AG09319 (cell line): ENCODE results near the gene NOS3.

Experiments
- DNase-seq: peaks from one replicate; pipeline ENCODE4 v3.0.0-alpha.2; 2010; ENCODE audit warnings: low read depth; ENCODE audit errors: extremely low read depth
- TF ChIP-seq, protein P1 (sequence below): IDR thresholded peaks from 2 replicates; pipeline ENCODE4 v1.5.1; 2011; ENCODE audit warnings: low read depth, mild to moderate bottlenecking, inconsistent platforms, low read length, moderate library complexity

NOS3 gene

DNA sequence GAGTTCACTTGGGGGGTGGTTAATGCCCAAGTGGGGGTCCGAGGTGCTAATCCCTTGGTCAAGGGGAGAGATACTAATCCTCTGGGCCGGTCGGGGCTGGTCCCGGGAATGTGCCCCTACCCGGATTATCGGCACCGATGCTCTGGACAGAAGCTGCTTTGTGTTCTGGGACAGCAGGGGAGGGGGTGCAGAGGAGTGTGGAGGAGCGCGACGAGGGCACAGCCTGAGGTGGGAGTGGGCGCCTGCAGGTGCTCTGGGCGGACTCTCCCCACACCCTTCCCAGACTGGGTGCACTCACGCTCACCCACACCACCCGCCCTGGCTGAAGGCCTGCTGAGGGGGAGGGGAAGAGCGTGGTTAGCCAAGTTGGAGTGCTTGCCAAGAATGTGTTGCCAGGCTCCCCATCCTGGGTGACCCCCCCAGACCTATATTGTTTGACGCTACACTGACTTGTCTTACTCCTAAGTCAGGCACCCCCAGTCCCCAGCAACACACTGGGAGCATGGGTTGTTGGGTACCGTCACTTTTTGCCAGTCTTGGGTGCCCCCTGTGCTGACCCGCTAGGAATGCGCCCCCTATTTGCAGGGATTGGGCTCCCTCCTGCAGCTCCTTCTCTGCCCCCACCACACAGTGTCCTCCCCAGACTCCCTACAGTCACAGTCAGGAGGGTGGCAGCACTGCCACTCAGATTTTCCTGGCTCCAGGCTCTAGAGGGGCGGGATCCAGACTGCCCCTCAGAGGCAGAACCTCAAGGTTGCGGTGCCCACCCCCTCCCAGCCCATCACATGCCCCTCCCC, 69.8 kb downstream of the NOS3 start:
- TF ChIP-seq, protein P1, sequence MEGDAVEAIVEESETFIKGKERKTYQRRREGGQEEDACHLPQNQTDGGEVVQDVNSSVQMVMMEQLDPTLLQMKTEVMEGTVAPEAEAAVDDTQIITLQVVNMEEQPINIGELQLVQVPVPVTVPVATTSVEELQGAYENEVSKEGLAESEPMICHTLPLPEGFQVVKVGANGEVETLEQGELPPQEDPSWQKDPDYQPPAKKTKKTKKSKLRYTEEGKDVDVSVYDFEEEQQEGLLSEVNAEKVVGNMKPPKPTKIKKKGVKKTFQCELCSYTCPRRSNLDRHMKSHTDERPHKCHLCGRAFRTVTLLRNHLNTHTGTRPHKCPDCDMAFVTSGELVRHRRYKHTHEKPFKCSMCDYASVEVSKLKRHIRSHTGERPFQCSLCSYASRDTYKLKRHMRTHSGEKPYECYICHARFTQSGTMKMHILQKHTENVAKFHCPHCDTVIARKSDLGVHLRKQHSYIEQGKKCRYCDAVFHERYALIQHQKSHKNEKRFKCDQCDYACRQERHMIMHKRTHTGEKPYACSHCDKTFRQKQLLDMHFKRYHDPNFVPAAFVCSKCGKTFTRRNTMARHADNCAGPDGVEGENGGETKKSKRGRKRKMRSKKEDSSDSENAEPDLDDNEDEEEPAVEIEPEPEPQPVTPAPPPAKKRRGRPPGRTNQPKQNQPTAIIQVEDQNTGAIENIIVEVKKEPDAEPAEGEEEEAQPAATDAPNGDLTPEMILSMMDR, result no peak; the same call in 1 of the 2 replicates
- DNase-seq, result no peak

DNA sequence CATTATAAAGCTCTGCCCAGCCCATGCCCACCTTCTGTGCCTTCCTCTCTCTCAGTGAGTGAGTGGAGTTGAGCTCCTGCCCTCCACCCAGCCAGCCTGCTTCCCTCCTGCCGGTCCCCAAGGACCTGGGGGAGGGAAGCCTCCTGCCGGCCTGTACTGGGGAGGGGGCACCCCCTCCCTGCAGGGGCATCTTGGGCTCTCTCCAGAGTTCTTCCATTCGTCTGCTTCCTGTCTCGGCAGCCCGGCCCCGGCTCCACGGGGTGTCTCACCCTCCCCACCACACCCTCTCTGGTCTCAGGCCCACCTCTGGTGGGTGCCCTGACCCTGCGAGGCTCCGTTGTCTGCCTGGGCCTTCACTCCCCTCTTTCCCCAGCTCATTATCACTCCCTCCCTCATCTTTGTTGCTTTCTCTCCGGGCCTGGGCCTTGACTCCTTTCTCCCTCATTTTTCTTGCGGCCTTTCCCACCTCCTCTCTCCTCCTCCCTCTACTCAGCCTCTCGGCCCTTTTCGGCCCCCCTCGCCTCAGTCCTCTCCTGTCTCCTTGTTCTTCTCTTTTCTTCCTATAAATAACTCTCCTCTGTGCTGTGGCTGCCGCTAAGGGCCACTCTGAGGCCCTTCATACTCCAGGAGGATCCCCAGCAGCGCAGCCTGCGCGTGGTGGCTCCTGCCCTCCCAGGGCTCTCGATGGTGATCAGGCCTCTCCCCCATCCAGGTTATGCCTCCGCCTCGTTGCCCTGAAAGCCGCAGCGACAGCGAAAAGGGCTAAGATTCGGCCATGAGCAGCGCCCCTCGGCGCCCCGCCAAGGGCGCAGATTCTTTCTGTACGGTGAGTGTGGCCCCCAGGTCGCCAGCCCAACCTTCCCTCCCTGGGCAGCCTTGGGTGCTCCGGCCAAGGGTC, 70.6 kb downstream of the NOS3 start:
- TF ChIP-seq, protein P1, result no peak; the same call in 1 of the 2 replicates
- DNase-seq, result no peak

DNA sequence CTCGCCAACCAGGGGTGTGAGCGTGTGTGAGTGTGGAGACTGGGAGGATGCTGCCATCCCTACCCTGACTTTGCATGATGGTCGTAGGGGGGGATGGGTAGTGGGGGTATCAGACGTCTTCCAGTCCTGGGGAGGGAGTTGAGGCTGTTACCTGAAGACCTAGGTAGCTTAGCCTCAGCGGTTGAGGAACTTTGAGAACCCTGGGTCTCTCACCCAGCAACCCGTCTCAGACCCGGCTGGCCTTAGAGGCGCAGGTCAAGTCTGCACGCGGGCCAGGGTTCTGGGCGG, 71.2 kb downstream of the NOS3 start:
- TF ChIP-seq, protein P1, result no peak
- DNase-seq, result no peak

DNA sequence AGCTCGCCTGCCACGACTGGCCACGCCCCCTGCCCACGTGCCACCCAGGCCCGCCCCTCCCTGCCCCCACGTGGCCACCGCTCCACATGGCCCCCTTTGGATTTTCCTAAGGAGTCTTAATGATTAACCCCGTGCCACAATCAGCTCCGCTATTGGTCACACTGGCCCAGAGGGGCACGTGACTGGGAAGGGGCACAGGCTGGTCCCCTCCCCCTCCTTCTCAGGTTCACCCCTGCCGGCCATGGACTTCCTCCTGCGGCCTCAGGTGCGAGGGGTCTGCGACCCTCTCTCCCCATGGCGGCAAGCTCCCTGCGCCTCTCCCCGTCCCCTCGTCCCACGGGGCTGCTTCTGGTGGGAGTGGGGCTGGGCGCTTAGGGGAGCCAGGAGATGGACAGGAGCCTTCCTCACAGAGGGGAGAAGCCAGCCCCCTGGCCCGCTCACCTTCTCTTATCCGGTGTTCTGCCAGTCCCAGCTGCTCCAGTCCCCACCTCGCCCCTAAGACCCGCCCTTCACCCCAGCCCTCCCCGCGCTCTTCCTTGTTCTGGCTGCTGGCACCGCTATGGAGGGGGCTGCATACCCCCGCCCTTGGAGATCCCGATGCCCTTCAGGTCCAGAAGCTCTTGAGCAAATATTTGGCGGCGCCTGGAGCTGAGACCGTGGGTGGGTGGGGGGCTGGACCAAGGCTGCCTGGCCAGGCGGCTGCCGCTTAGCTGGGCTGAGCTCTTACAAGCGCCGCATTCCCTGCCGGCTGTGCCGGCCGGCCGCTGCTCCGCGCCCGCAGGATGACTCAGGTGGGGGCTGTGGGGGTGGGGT, 71.8 kb downstream of the NOS3 start:
- no peak for DNase-seq
- TF ChIP-seq, protein P1, result no peak

DNA sequence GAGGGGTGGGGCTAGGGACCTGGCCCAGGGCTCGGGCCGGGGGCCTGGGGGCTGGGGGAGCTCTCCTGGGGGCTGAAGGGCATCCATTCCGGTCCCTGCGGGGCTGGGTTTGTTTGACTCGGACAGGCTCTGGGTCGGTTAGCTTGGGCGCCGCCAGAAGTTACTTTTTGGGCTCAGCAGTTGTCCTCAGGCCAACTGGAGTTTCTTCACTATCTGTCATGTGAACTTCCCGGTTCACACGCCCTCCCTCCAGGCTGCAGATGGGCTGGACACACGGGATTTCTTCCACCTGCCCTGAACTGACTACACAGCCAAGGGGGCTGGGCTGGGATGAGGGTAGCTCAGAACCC, 72.4 kb downstream of the NOS3 start:
- no peak for DNase-seq
- TF ChIP-seq, protein P1, result no peak
